ENCODE measurements around the gene HAUS1.
"Not testable (repeated sequence)": the region's sequence is repeated elsewhere in the genome, so short reads cannot be mapped to it uniquely, and the experiment has no call there.

HAUS1 gene

DNA sequence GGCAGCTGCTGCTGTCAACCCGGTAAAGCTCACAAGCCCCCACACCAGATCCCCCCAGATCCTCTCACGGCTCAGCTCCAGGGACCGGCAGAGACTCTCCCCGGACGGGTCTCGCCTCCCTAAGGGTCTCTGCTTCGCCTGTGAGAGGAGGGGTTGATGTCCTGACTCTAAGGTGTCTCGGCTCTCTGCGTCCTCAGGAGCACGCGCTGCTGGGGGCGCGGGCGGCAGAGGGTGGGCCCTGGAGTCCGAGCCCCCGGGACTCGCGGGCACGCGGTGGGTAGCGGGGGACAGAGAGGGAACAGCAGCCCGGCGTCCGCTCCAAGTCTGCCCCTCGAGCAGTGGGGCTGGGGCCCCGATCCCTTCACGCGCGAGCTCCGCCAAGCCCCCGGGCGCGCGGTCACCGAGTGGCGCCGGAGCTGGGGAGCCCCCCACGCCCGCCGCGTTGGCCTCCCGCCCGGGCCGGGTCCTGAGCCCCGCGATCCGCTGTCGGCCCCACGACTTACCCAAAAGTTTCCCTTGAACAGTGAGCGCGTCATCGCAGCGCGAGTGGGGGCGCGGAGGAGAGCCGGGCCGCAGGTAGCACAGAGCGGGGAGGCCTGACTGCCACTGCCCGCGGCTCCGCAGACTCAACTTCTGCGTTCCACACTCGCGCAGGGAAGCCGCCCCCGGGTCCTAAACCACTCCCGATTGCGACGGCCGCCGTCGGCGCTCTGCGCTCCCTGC, 32.4 kb upstream of the HAUS1 start, which contains the start of gene PSTPIP2:
Gene PSTPIP2 (minus strand): TSS at position 608 of the 723 bp plus-strand sequence. CDS start 72 bp downstream, at position 536.
- DNase-seq (ENCODE audit: insufficient read length, low spot score) (peak; percentile 48), FAIRE-seq (no peak)
- peak; percentile 33; the same call in 1 of the 2 replicates for TF ChIP-seq POLR2A (IDR thresholded peaks at IDR 0.05; ENCODE audit: low read depth, low read length)

GRCh38 chr18:46072376-46072867, 31.8 kb upstream of the HAUS1 start:
- FAIRE-seq (no peak), DNase-seq (ENCODE audit: insufficient read length, low spot score) (no peak)
- TF ChIP-seq POLR2A (IDR thresholded peaks at IDR 0.05; ENCODE audit: low read depth, low read length) = no peak

GRCh38 chr18:46072959-46073358, 31.2 kb upstream of the HAUS1 start:
- FAIRE-seq = no peak
- no peak for DNase-seq (ENCODE audit: insufficient read length, low spot score)
- TF ChIP-seq POLR2A (IDR thresholded peaks at IDR 0.05; ENCODE audit: low read depth, low read length) = no peak

- DNase-seq (ENCODE audit: insufficient read length, low spot score) (no peak), FAIRE-seq (peak; percentile 43)
These were observed 30.5 kb upstream of the HAUS1 start for GRCh38 chr18:46073474-46074331.

DNA sequence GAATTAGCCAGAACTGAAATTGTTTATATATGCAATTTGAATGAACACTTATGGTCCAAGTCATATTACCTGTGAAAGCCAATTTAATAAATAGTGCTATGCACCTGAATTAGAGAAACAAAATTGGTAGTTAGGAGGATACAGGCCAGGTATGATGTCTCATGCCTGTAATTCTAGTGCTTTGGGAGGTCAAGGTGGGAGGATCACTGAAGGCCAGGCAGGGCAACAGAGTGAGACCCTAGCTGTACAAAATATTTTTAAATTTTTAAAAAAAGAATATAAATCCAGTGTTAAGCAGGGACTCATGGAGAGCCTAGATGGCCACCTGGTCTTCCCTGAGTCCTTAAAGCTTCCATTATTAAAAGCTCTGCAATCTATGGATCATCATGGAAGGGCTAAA, 24.8 kb upstream of the HAUS1 start:
- FAIRE-seq (no peak), DNase-seq (ENCODE audit: insufficient read length, low spot score) (no peak)
- TF ChIP-seq POLR2A (IDR thresholded peaks at IDR 0.05; ENCODE audit: low read depth, low read length) = no peak

More at GRCh38 chr18:46073474-46074331, 30.5 kb upstream of the HAUS1 start:
- no peak for TF ChIP-seq POLR2A (IDR thresholded peaks at IDR 0.05; ENCODE audit: low read depth, low read length)

DNA sequence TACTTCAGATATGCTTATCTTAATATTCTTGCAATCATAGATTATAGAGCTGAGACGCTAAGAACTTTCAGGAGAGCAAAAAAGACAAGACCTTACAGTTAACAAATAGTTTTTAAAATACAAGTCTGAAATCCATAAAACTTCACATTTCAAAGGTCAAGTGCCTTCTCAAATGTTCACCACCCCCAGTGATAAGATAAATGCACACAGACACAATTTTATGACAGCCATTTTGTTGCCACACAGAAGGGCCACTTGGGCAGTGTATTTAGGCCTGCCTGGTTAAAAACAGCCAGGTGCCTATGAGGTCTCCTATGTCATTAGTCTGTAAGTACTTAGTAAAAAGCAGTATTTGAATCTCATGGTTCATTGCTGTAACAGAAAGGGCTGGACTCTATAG, 24.0 kb upstream of the HAUS1 start:
- no peak for DNase-seq (ENCODE audit: insufficient read length, low spot score)
- no peak for FAIRE-seq

GRCh38 chr18:46084431-46084830, 19.8 kb upstream of the HAUS1 start:
- FAIRE-seq (no peak), DNase-seq (ENCODE audit: insufficient read length, low spot score) (no peak)
- no peak for TF ChIP-seq POLR2A (IDR thresholded peaks at IDR 0.05; ENCODE audit: low read depth, low read length)

More for the DNA sequence above, 24.0 kb upstream of the HAUS1 start:
- TF ChIP-seq POLR2A (IDR thresholded peaks at IDR 0.05; ENCODE audit: low read depth, low read length) = no peak

GRCh38 chr18:46088501-46088900, 15.7 kb upstream of the HAUS1 start:
- DNase-seq (ENCODE audit: insufficient read length, low spot score); FAIRE-seq: not testable (repeated sequence)

DNA sequence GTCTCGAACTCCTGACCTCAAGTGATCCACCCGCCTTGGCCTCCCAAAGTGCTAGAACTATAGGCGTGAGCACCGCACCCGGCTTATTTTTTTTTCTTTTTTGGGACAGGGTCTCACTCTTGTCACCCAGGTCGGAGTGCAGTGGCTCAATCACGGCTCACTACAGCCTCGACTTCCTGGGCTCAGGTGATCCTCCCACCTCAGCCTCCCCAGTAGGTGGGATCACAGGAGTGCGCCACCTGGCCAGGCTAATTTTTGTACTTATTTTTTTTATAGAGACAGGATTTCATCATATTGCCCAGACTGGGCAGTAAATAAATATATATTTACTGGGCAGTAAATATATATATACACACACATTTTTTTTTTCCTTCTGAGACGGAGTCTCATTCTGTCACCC, 8.7 kb upstream of the HAUS1 start:
- FAIRE-seq (no peak), DNase-seq (ENCODE audit: insufficient read length, low spot score) (no peak)
- no peak for TF ChIP-seq POLR2A (IDR thresholded peaks at IDR 0.05; ENCODE audit: low read depth, low read length)

GRCh38 chr18:46096651-46097300, 7.4 kb upstream of the HAUS1 start:
- DNase-seq (ENCODE audit: insufficient read length, low spot score) (no peak), FAIRE-seq (no peak)
- TF ChIP-seq POLR2A (IDR thresholded peaks at IDR 0.05; ENCODE audit: low read depth, low read length) = no peak

DNA sequence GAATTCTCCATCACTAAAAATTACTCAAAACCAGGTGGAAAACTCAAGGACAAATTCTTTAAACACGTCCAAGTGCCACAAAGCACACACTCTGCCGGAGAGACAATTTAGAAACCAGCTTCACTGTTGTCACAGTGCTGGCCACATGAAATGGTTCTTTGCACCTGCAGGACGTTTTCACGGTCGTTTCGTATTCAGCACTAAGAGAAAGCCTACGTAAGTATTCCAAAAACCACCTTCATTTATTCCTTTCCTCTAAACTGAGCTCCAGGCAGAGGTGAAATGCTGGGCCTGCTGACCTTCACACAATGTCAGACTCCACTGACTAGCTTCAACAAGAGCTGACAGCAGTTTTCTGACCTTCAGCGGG, 6.8 kb upstream of the HAUS1 start:
- FAIRE-seq (no peak), DNase-seq (ENCODE audit: insufficient read length, low spot score) (no peak)
- TF ChIP-seq POLR2A (IDR thresholded peaks at IDR 0.05; ENCODE audit: low read depth, low read length) = no peak

- TF ChIP-seq POLR2A (IDR thresholded peaks at IDR 0.05; ENCODE audit: low read depth, low read length) = peak; percentile 93
- DNase-seq (ENCODE audit: insufficient read length, low spot score) (peak; percentile 51), FAIRE-seq (no peak)
These were observed 6.2 kb upstream of the HAUS1 start, which contains the start of gene ATP5F1A for GRCh38 chr18:46097801-46098615. TSS of gene ATP5F1A (minus strand) at chr18:46098296. CDS start at chr18:46098231, 65 bp downstream.

DNA sequence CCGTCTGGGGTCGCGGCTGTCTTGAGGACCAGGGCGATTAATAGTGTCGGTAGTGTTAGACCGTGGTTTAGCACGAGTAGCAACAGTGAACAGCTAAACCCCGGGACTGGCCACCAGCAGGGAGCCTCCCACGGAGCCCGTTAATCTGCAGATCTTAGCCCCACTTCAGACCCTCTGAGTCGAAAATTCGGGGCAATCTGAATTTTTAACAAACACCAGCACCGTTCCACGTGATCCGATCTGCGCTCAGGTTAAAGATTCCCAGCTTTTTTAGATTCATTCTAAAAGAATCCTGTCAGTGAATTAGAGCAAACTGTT, 5.6 kb upstream of the HAUS1 start:
- no peak for FAIRE-seq
- DNase-seq (ENCODE audit: insufficient read length, low spot score) = no peak
- TF ChIP-seq POLR2A (IDR thresholded peaks at IDR 0.05; ENCODE audit: low read depth, low read length) = no peak
